Endodermal cell (in vitro differentiated cells): Measurements from ENCODE around the gene ZNF217. TPM values are rescaled to one million over a fixed set of nuclear protein-coding genes. Genes with fewer than 3 reads are reported as not detected.
A peak's percentile ranks its signal among the peaks of the same experiment; 100 is the strongest.
"Not testable (repeated sequence)": the region's sequence is repeated elsewhere in the genome, so short reads cannot be mapped to it uniquely, and the experiment has no call there.

Experiments used
- DNase-seq: peaks from one replicate; pipeline ENCODE4 v3.0.0-alpha.2; 2017
- H3K27ac ChIP-seq: 2 replicates; pipeline ENCODE4 v1.5.1; 2013; ENCODE audit warnings: mild to moderate bottlenecking, low read depth, low read length, moderate library complexity
- H3K27me3 ChIP-seq: 2 replicates; pipeline ENCODE4 v1.6.1; 2013; ENCODE audit warnings: mild to moderate bottlenecking, low read length, moderate library complexity; ENCODE audit not compliant: insufficient read depth, control insufficient read depth, poor library complexity, severe bottlenecking
- H3K36me3 ChIP-seq: 2 replicates; pipeline ENCODE4 v1.7.0; 2013; ENCODE audit warnings: mild to moderate bottlenecking, low read length, moderate library complexity; ENCODE audit not compliant: control insufficient read depth, insufficient read depth
- H3K4me1 ChIP-seq: one replicate; pipeline ENCODE4 v1.7.0; 2013; ENCODE audit warnings: low read length; ENCODE audit not compliant: control insufficient read depth, insufficient read depth
- H3K4me3 ChIP-seq: 2 replicates; pipeline ENCODE4 v1.5.1; 2013; ENCODE audit warnings: mild to moderate bottlenecking, low read length, moderate library complexity
- H3K9ac ChIP-seq: 2 replicates; pipeline ENCODE4 v1.6.1; 2013; ENCODE audit warnings: mild to moderate bottlenecking, low read length, moderate library complexity; ENCODE audit not compliant: poor library complexity, severe bottlenecking; ENCODE audit errors: extremely low read depth
- H3K9me3 ChIP-seq: 2 replicates; pipeline ENCODE4 v1.6.1; 2013; ENCODE audit warnings: mild to moderate bottlenecking, low read length, moderate library complexity; ENCODE audit not compliant: control insufficient read depth
- H3K27ac Mint-ChIP-seq: 2 replicates; pipeline ENCODE4 v1.8.0; 2020; ENCODE audit warnings: mixed read lengths
- H3K27me3 Mint-ChIP-seq: 2 replicates; pipeline ENCODE4 v1.8.0; 2021; ENCODE audit warnings: mild to moderate bottlenecking, mixed read lengths; ENCODE audit not compliant: insufficient read depth
- H3K36me3 Mint-ChIP-seq: 2 replicates; pipeline ENCODE4 v1.8.0; 2020; ENCODE audit warnings: low read depth, mixed read lengths
- H3K4me1 Mint-ChIP-seq: 2 replicates; pipeline ENCODE4 v1.8.0; 2020; ENCODE audit warnings: mixed read lengths
- H3K4me3 Mint-ChIP-seq: 2 replicates; pipeline ENCODE4 v1.8.0; 2020; ENCODE audit warnings: mild to moderate bottlenecking, moderate library complexity, mixed read lengths
- H3K9me3 Mint-ChIP-seq: 2 replicates; pipeline ENCODE4 v1.8.0; 2020; ENCODE audit warnings: mild to moderate bottlenecking, mixed read lengths
- CTCF ChIP-seq: fragments of 200-600 bp; sonication (generic); conservative IDR thresholded peaks from 2 replicates; pipeline ENCODE4 v1.5.0; 2021; ENCODE audit warnings: antibody characterized with exemption, mild to moderate bottlenecking
- WGBS, 2 experiments: methylation state at CpG; one replicate each; pipeline versions ENCODE4 v1.1.5 to v1.1.7; 2013; ENCODE audit warnings: missing lambda C conversion rate in 2 of 2, mixed read lengths in 1 of 2; ENCODE audit not compliant: insufficient coverage in 1 of 2, insufficient read length in 1 of 2; 5-methylcytosine and 5-hydroxymethylcytosine counted together
- total RNA-seq, 2 donors: library from RNA; stranded (reverse); fragmentation: NEBNext Ultra II Directional in 1 of 2; extraction: Animal tissue kit (Norgen Biotek cat#: 25700) in 1 of 2; gene quantifications; 2 replicates in 1 of 2; 3 replicates in 1 of 2; pipeline ENCODE4 v1.2.1, GENCODE V29; 2021

Gene ZNF217
- total RNA-seq, 2 donors from 2014 or later, result 100 to 123 TPM

DNA sequence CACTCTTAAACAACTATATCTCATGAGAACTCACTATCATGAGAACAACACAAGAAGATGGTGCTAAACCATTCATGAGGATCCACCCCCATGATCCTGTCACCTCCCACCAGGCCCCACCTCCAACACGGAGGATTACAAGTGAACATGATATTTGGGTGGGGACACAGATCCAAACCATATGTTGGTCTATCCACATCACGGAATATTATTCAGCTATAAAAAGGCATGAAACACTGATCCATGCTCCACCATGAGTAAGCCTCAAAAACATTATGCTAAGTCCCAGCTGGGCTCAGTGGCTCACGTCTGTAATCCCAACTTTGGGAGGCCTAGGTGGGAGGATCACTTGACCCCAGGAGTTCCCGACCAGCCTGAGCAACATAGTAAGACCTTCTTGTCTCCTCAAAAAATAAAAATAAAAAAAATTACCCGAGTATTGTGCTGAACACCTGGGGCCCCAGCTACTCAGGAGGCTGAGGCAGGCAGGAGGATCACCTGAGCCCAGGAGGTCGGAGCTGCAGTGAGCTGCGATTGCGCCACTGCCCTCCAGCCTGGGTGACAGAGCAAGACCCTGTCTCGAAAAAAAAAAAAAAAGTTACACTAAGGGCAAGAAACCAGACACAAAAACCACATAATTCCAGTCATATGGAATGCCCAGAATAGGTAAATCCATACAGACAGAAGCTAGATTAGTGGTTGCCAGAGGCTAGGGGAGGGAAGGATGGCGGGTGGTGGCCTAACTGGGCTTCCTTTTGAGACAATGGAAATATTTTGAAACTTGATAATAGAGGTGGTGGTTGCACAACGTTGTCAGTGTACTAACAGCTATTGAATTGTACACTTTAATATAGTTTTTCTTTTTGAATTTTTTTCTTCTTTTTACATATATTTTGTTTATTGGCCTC lies 43.1 kb downstream of the ZNF217 start:
- Mint-ChIP-seq H3K36me3 (no peaks in the 10 kb centered on the region), H3K4me1 (peaks cover 4% of the 10 kb centered on the region), H3K9me3 (no peaks in the 10 kb centered on the region), H3K27ac (no peak overlapping the region), H3K27me3 (no peaks in the 10 kb centered on the region), H3K4me3 (no peak overlapping the region)
- WGBS, 2 experiments, result 86 to 88% methylated on average over 6 to 10 of the region's 11 CpGs
- no peaks in the 10 kb centered on the region for H3K4me1 ChIP-seq
- no peaks in the 10 kb centered on the region for H3K9me3 ChIP-seq
- H3K27me3 ChIP-seq, result no peaks in the 10 kb centered on the region
- H3K9ac ChIP-seq, result no peak overlapping the region
- DNase-seq, result no peak
- H3K27ac ChIP-seq, result no peak overlapping the region
- no peaks in the 10 kb centered on the region for H3K36me3 ChIP-seq
- H3K4me3 ChIP-seq, result no peak overlapping the region
- no peak for TF ChIP-seq CTCF

DNA sequence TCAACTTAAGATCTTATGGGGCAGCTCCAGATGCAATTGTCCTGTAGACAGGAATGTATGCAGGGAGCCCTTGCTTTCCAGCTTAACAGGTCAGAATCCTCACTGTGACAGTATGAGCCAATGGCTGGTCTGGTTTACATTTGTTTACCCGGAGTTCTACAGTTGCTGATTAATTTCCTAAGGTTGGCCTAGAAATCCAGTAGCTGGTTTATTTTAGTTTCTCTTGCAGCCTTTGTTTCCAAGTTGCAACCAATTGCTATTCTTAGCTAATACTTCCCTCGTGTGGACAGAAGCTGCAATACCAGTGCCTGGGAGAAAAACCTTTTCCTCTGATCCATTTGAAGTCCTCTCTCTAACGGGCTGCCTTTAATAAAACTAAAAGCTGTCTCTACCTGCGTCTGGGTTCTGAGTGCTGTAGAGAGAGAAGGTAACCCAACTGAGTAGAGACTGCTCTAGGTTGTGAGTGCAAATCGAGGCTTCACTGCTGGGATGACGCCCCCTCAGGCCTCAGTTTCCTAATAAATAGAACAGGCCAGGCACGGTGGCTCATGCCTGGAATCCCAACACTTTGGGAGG lies 45.9 kb downstream of the ZNF217 start:
- Mint-ChIP-seq H3K27me3 (no peaks in the 10 kb centered on the region), H3K9me3 (no peaks in the 10 kb centered on the region), H3K4me3 (no peak overlapping the region), H3K27ac (peak overlapping the region; percentile 77), H3K4me1 (peaks cover 4% of the 10 kb centered on the region), H3K36me3 (no peaks in the 10 kb centered on the region)
- peak; percentile 82 for DNase-seq
- WGBS, 2 experiments, result 35 to 45% methylated on average over 4 to 7 of the region's 7 CpGs
- no peak overlapping the region for H3K4me3 ChIP-seq
- H3K4me1 ChIP-seq, result no peaks in the 10 kb centered on the region
- no peaks in the 10 kb centered on the region for H3K36me3 ChIP-seq
- H3K27me3 ChIP-seq, result no peaks in the 10 kb centered on the region
- H3K9me3 ChIP-seq, result no peaks in the 10 kb centered on the region
- H3K9ac ChIP-seq, result no peak overlapping the region
- no peak overlapping the region for H3K27ac ChIP-seq
- TF ChIP-seq CTCF, result peak; percentile 96

- 84 to 90% methylated on average over 4 of the region's 4 CpGs for WGBS, 2 experiments
- Mint-ChIP-seq H3K27me3 (no peaks in the 10 kb centered on the region), H3K4me1 (no peaks in the 10 kb centered on the region), H3K9me3 (no peaks in the 10 kb centered on the region), H3K27ac (peak overlapping the region; percentile 13), H3K36me3 (no peaks in the 10 kb centered on the region), H3K4me3 (no peak overlapping the region)
- Histone ChIP-seq H3K36me3 (no peaks in the 10 kb centered on the region), H3K9me3 (no peaks in the 10 kb centered on the region), H3K9ac (no peak overlapping the region), H3K4me3 (no peak overlapping the region), H3K27ac (no peak overlapping the region), H3K27me3 (no peaks in the 10 kb centered on the region), H3K4me1 (no peaks in the 10 kb centered on the region)
- no peak for DNase-seq
- no peak for TF ChIP-seq CTCF
Measured at GRCh38 chr20:53539516-53539915, 54.1 kb downstream of the ZNF217 start.

DNA sequence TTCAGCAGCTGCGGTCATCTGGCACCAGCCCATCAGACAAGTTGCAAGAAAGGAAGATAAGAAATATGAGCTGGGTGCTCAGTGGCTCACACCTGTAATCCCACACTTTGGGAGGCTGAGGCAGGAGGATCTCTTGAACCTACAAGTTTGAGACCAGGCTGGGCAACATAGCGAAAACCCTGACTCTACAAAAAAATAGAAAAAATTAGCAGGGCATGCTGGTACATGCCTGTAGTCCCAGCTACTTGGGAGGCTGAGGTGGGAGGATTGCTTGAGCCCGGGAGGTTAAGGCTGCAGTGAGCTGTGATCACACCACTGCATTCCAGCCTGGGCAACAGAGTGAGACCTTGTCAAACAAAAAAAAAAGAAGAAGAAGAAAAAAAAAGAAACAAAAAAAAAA lies 57.3 kb downstream of the ZNF217 start:
- H3K27me3 Mint-ChIP-seq, H3K36me3 Mint-ChIP-seq, H3K4me1 Mint-ChIP-seq: not testable (repeated sequence)

More for the DNA sequence above, 57.3 kb downstream of the ZNF217 start:
- not testable (repeated sequence) for H3K27me3 ChIP-seq, H3K9ac ChIP-seq, H3K9me3 ChIP-seq, H3K9me3 Mint-ChIP-seq, H3K27ac Mint-ChIP-seq, H3K4me3 ChIP-seq, H3K27ac ChIP-seq, H3K4me1 ChIP-seq, H3K4me3 Mint-ChIP-seq, H3K36me3 ChIP-seq, DNase-seq
- 83 to 90% methylated on average over 2 to 3 of the region's 3 CpGs for WGBS, 2 experiments
